ENCODE data around the gene ZNF100. TPM values are rescaled to one million over a fixed set of nuclear protein-coding genes. Genes with fewer than 3 reads are reported as not detected.

Gene ZNF100
- total and polyA plus RNA-seq, 9 of the 15 experiments (the other 6 are each of a cell fraction or from before 2014, with no cell fraction given): 4.5 to 27.2 (median 19.6) TPM

- TF ChIP-seq CHAMP1 (IDR thresholded peaks at IDR 0.05) (peak; percentile 68), POLR2G (IDR thresholded peaks at IDR 0.05; ENCODE audit: low read depth, low read length) (peak; percentile 82), RBFOX2 (IDR thresholded peaks at IDR 0.05; ENCODE audit: low read depth, low read length) (peak; percentile 87), SMC3 (conservative IDR thresholded peaks at IDR 0.05; ENCODE audit: insufficient read depth, low read depth, low read length) (0 out of 2 replicates have a peak, but pooled peaks have one; percentile 3), CBFA2T3 (IDR thresholded peaks at IDR 0.05) (no peak), CHCHD3 (CRISPR knock-in tag; IDR thresholded peaks at IDR 0.05) (no peak), RAD51 (IDR thresholded peaks at IDR 0.05; ENCODE audit: borderline replicate concordance, low read depth) (no peak), ZNF778 (CRISPR knock-in tag; IDR thresholded peaks at IDR 0.05) (no peak), SPI1 (IDR thresholded peaks at IDR 0.05; ENCODE audit: borderline replicate concordance, low read depth, low read length) (peak; percentile 82), ZFP91 (CRISPR knock-in tag; IDR thresholded peaks at IDR 0.05) (no peak), HMG20B (CRISPR knock-in tag; IDR thresholded peaks at IDR 0.05) (no peak), ZEB2 (IDR thresholded peaks at IDR 0.05) (no peak), YBX1 (IDR thresholded peaks at IDR 0.05) (no peak), KDM5B (IDR thresholded peaks at IDR 0.05; ENCODE audit: insufficient replicate concordance, low read depth, low read length) (peak; percentile 79), XRCC5 (IDR thresholded peaks at IDR 0.05; ENCODE audit: low read depth, low read length) (no peak), PCBP1 (IDR thresholded peaks at IDR 0.05; ENCODE audit: low read depth, low read length, poor library complexity, severe bottlenecking) (no peak), MNT (conservative IDR thresholded peaks at IDR 0.05) (peak in 1 of 2 experiments; percentile 68; a peak in 2 of 4 replicates), TFAM (CRISPR knock-in tag; conservative IDR thresholded peaks at IDR 0.05) (no peak), ZNF133 (CRISPR knock-in tag; IDR thresholded peaks at IDR 0.05) (no peak), NR2C2 (CRISPR knock-in tag; IDR thresholded peaks at IDR 0.05) (no peak), NR2C2 (tag; IDR thresholded peaks at IDR 0.05) (peak; percentile 55), ZNF639 (CRISPR knock-in tag; conservative IDR thresholded peaks at IDR 0.05 in 1 of 2, IDR thresholded peaks at IDR 0.05 in 1 of 2) (no peak)
These were observed at the start of gene ZNF100 (continued) for GRCh38 chr19:21767065-21767800.

Data from K562 (cell line).